Measurements from ENCODE around the gene ARHGAP26. TPM values are rescaled to one million over a fixed set of nuclear protein-coding genes. Genes with fewer than 3 reads are reported as not detected.
A peak's percentile ranks its signal among the peaks of the same experiment; 100 is the strongest.

ARHGAP26 gene
- total and polyA plus RNA-seq, 9 donors = 1.9 to 47.1 (median 12.0) TPM

- intact Hi-C loops (cut with DNase I) = no loop called here
- H3K27me3 ChIP-seq = no peaks in the 10 kb centered on the region
- H3K36me3 ChIP-seq = no peaks in the 10 kb centered on the region
- H3K27ac ChIP-seq = no peak overlapping the region
- DNase-seq = no peak
- TF ChIP-seq EP300 (IDR thresholded peaks at IDR 0.05) (no peak), CTCF (IDR thresholded peaks at IDR 0.05) (no peak), POLR2A (IDR thresholded peaks at IDR 0.05) (no peak)
- no peak overlapping the region for H3K4me3 ChIP-seq
- H3K9me3 ChIP-seq = no peaks in the 10 kb centered on the region
- 84 to 90% (median 90%) methylated on average over 3 of the region's 3 CpGs for WGBS, 3 donors
- peaks cover 10% of the 10 kb centered on the region for H3K4me1 ChIP-seq (ENCODE audit: insufficient read depth)
Measured at GRCh38 chr5:143151056-143151700, 381.0 kb downstream of the ARHGAP26 start.

GRCh38 chr5:143152445-143152844 lies 382.3 kb downstream of the ARHGAP26 start:
- no peak overlapping the region for H3K27ac ChIP-seq
- no peak overlapping the region for H3K4me3 ChIP-seq
- no peaks in the 10 kb centered on the region for H3K36me3 ChIP-seq
- intact Hi-C loops (cut with DNase I) = no loop called here
- H3K27me3 ChIP-seq = no peaks in the 10 kb centered on the region
- no peaks in the 10 kb centered on the region for H3K9me3 ChIP-seq
- TF ChIP-seq POLR2A (IDR thresholded peaks at IDR 0.05) (no peak), EP300 (IDR thresholded peaks at IDR 0.05) (no peak), CTCF (IDR thresholded peaks at IDR 0.05) (no peak)
- DNase-seq = no peak
- 94 to 98% (median 97%) methylated on average over 2 of the region's 2 CpGs for WGBS, 3 donors
- peaks cover 9% of the 10 kb centered on the region for H3K4me1 ChIP-seq (ENCODE audit: insufficient read depth)

GRCh38 chr5:143153332-143154119 lies 383.3 kb downstream of the ARHGAP26 start:
- TF ChIP-seq CTCF (IDR thresholded peaks at IDR 0.05) (no peak), EP300 (IDR thresholded peaks at IDR 0.05) (no peak), POLR2A (IDR thresholded peaks at IDR 0.05) (no peak)
- WGBS, 3 donors = 12 to 20% (median 13%) methylated on average over 7 of the region's 7 CpGs
- H3K4me3 ChIP-seq = no peak overlapping the region
- no peaks in the 10 kb centered on the region for H3K27me3 ChIP-seq
- DNase-seq = peak; percentile 35 to 70 (median 53)
- H3K36me3 ChIP-seq = no peaks in the 10 kb centered on the region
- peaks cover 7% of the 10 kb centered on the region for H3K4me1 ChIP-seq (ENCODE audit: insufficient read depth)
- H3K27ac ChIP-seq = peak overlapping the region in 1 of 2 donors; percentile 16
- no peaks in the 10 kb centered on the region for H3K9me3 ChIP-seq
- intact Hi-C loops (cut with DNase I) = no loop called here

- H3K4me1 ChIP-seq (ENCODE audit: insufficient read depth) = peaks cover 7% of the 10 kb centered on the region
- intact Hi-C loops (cut with DNase I) = no loop called here
- H3K36me3 ChIP-seq = no peaks in the 10 kb centered on the region
- no peak overlapping the region for H3K27ac ChIP-seq
- WGBS, 3 donors = 82 to 84% (median 82%) methylated on average over 5 of the region's 5 CpGs
- no peak overlapping the region for H3K4me3 ChIP-seq
- TF ChIP-seq POLR2A (IDR thresholded peaks at IDR 0.05) (no peak), CTCF (IDR thresholded peaks at IDR 0.05) (no peak), EP300 (IDR thresholded peaks at IDR 0.05) (no peak)
- DNase-seq = no peak
- H3K27me3 ChIP-seq = no peaks in the 10 kb centered on the region
- H3K9me3 ChIP-seq = no peaks in the 10 kb centered on the region
Measured at GRCh38 chr5:143154510-143155370, 384.6 kb downstream of the ARHGAP26 start.
